Progenitor cell of endocrine pancreas (in vitro differentiated cells): ENCODE results near the gene REL. TPM values are rescaled to one million over a fixed set of nuclear protein-coding genes. Genes with fewer than 3 reads are reported as not detected.
"Not testable (repeated sequence)": the region's sequence is repeated elsewhere in the genome, so short reads cannot be mapped to it uniquely, and the experiment has no call there.

Experiments used
- DNase-seq: peaks from one replicate; pipeline ENCODE4 v3.0.0; 2021; ENCODE audit warnings: low spot score; ENCODE audit not compliant: unreplicated experiment
- H3K27ac Mint-ChIP-seq: 2 replicates; pipeline ENCODE4 v1.8.0; 2021; ENCODE audit warnings: mild to moderate bottlenecking, moderate library complexity, mixed read lengths
- H3K27me3 Mint-ChIP-seq: 2 replicates; pipeline ENCODE4 v1.8.0; 2021; ENCODE audit warnings: mixed read lengths
- H3K36me3 Mint-ChIP-seq: 2 replicates; pipeline ENCODE4 v1.8.0; 2022; ENCODE audit warnings: mixed read lengths; ENCODE audit not compliant: insufficient read depth
- H3K4me1 Mint-ChIP-seq: 2 replicates; pipeline ENCODE4 v1.8.0; 2021; ENCODE audit warnings: low read depth, mixed read lengths
- H3K4me3 Mint-ChIP-seq: 2 replicates; pipeline ENCODE4 v1.8.0; 2021; ENCODE audit warnings: low read depth, mild to moderate bottlenecking, moderate library complexity, mixed read lengths
- H3K9me3 Mint-ChIP-seq: 2 replicates; pipeline ENCODE4 v1.8.0; 2021; ENCODE audit warnings: low read depth, mixed read lengths
- total RNA-seq: library from RNA; stranded (reverse); gene quantifications from 2 replicates; pipeline ENCODE4 v1.2.1, GENCODE V29; 2021
- TF ChIP-seq, protein P1 (sequence below): fragments of 200-600 bp; sonication (generic); IDR thresholded peaks from one replicate; pipeline ENCODE4 v1.5.0; 2021; ENCODE audit warnings: antibody characterized with exemption, mild to moderate bottlenecking; ENCODE audit not compliant: unreplicated experiment

Gene REL
- total RNA-seq, 1 donor from 2014 or later = 11.9 TPM

DNA sequence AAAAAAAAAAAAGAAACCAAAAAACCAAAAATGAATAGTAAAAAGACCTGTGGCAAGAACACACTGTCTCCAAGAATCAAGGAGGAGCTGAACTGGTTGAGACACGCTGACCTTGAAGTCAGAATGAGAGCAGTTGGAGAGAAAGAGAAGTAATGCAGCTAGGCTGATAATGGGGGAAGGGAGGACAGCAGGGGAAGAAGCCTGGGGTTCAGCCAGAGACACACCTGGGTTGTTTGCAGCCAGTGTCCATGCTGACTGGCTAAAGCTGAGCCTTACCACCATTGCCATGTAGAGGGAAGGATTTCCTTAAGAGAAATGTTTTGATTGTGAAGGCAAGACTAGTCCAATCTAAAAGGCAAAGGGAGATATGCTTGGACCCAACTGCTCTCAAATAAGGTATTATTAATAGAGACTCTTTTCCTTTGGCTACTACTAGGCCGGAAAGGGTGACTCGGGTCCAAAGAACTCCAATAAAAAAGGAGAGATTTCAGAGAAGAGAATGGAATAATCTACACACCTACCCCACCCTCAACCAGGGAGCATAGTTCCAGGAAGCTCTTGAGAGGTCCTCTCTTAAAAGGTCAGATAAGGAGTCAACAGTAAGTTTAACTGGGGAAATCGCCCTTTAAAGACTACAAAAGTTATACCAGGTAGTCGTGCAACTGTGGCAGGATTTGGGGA is 25.2 kb upstream of the REL start:
- H3K4me1 Mint-ChIP-seq = no peaks in the 10 kb centered on the region
- H3K27me3 Mint-ChIP-seq = peaks cover 9% of the 10 kb centered on the region
- H3K9me3 Mint-ChIP-seq = no peaks in the 10 kb centered on the region
- H3K36me3 Mint-ChIP-seq = no peaks in the 10 kb centered on the region
- no peak overlapping the region for H3K27ac Mint-ChIP-seq
- TF ChIP-seq, protein P1, sequence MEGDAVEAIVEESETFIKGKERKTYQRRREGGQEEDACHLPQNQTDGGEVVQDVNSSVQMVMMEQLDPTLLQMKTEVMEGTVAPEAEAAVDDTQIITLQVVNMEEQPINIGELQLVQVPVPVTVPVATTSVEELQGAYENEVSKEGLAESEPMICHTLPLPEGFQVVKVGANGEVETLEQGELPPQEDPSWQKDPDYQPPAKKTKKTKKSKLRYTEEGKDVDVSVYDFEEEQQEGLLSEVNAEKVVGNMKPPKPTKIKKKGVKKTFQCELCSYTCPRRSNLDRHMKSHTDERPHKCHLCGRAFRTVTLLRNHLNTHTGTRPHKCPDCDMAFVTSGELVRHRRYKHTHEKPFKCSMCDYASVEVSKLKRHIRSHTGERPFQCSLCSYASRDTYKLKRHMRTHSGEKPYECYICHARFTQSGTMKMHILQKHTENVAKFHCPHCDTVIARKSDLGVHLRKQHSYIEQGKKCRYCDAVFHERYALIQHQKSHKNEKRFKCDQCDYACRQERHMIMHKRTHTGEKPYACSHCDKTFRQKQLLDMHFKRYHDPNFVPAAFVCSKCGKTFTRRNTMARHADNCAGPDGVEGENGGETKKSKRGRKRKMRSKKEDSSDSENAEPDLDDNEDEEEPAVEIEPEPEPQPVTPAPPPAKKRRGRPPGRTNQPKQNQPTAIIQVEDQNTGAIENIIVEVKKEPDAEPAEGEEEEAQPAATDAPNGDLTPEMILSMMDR = no peak
- DNase-seq = no peak
- no peak overlapping the region for H3K4me3 Mint-ChIP-seq

DNA sequence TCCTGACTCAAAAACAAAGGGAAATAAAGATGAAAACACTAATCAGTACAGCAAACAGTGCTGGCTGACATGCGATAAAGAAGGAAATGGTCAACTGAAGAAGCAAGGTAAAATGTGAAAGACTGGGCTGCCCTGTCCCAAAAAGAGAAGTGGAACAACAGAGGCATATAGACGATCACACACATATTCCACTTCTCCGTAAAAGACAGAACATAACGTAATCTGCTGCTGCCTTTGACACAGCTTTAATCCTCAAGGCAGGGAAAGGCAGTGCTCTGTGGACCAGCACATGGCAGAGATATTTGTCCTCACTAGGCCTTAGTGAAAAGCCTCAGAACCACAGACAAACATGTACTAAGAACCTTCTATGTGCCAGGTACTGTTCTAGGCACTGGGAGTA is 24.3 kb upstream of the REL start:
- H3K4me1 Mint-ChIP-seq = no peaks in the 10 kb centered on the region
- no peak overlapping the region for H3K4me3 Mint-ChIP-seq
- TF ChIP-seq, protein P1 = no peak
- no peaks in the 10 kb centered on the region for H3K36me3 Mint-ChIP-seq
- H3K27me3 Mint-ChIP-seq = peaks cover 9% of the 10 kb centered on the region
- no peak for DNase-seq
- H3K9me3 Mint-ChIP-seq = no peaks in the 10 kb centered on the region
- H3K27ac Mint-ChIP-seq = no peak overlapping the region

DNA sequence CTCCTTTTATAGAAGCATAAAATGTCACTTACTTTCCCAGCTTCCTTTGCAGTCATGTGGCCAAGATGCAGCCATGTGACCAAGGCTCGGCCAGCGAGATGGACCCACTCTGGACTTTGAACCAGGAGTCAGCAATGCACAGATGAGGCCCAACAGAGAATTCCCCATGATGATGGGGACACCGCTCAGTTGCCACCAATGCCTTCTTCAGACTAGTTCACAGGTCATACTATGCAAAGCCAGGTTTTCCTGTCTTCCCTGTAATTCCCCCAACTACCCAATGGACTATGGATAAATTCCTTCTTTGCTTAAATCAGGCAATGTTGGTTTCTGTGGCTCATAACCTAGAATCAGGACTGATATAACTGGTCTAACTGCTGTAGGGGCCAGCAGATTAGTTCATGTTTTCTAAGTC is 22.5 kb upstream of the REL start:
- Mint-ChIP-seq H3K36me3 (no peaks in the 10 kb centered on the region), H3K27ac (no peak overlapping the region), H3K4me1 (no peaks in the 10 kb centered on the region), H3K9me3 (no peaks in the 10 kb centered on the region), H3K27me3 (peaks cover 1% of the 10 kb centered on the region), H3K4me3 (no peak overlapping the region)
- TF ChIP-seq, protein P1 = no peak
- no peak for DNase-seq

DNA sequence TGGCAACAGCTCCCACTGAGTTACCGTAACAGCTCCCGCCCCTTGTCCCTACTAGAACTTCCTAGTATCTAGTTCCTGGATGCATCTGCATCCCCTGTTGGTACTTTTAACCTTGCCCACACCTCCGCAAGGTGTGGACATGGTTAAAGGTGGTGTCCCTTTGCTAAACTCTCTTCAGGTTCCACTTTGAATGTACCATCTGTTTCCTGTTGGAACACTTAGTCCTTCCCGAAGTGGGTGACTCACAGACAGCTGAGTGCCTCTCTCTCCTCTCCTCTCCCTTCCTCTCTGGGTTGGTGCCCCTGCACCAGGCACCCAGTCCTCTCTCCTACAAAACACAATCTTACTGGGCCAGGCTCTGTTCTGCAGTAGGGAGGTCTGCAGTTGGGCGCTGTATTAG is 19.6 kb upstream of the REL start:
- no peaks in the 10 kb centered on the region for H3K9me3 Mint-ChIP-seq
- no peak overlapping the region for H3K27ac Mint-ChIP-seq
- H3K36me3 Mint-ChIP-seq = no peaks in the 10 kb centered on the region
- TF ChIP-seq, protein P1 = no peak
- no peaks in the 10 kb centered on the region for H3K4me1 Mint-ChIP-seq
- no peak for DNase-seq
- H3K27me3 Mint-ChIP-seq = no peaks in the 10 kb centered on the region
- H3K4me3 Mint-ChIP-seq = no peak overlapping the region

DNA sequence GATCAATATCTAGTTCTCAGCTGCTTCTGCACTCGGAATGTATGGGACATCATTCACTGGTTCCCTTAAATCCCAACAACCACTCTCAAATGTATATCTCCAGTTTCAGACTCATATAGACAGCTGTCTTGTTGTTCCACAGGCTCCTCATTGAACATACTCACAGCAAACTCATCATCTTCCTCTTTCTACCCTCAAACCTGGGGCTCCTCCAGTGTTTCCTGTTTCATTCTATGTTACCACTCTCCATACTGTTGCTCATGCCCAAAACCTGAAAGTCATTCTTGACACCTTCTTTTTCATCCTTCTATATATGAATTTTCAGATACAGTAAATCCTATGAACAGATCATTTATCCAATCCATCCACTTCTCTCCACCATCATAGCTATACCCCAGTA is 18.7 kb upstream of the REL start:
- no peaks in the 10 kb centered on the region for H3K4me1 Mint-ChIP-seq
- TF ChIP-seq, protein P1 = no peak
- DNase-seq = no peak
- H3K36me3 Mint-ChIP-seq = no peaks in the 10 kb centered on the region
- no peaks in the 10 kb centered on the region for H3K27me3 Mint-ChIP-seq
- H3K9me3 Mint-ChIP-seq = no peaks in the 10 kb centered on the region
- no peak overlapping the region for H3K27ac Mint-ChIP-seq
- H3K4me3 Mint-ChIP-seq = no peak overlapping the region

DNA sequence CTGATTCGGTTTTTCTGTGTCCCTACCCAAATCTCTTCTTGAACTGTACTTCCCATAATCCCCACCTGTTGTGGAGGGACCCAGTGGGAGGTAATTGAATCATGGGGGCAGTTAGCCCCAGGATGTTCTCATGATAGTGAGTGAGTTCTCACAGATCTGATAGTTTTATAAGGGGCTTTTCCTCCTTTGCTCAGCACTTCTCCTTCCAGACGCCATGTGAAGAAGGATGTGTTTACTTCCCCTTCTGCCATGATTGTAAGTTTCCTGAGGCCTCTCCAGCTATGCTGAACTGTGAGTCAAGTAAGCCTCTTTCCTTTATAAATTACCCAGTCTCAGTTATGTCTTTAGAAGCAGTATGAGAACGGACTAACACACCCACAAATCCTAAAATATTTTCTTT is 16.0 kb upstream of the REL start:
- not testable (repeated sequence) for DNase-seq, H3K27me3 Mint-ChIP-seq, H3K9me3 Mint-ChIP-seq, H3K36me3 Mint-ChIP-seq, H3K4me3 Mint-ChIP-seq, H3K27ac Mint-ChIP-seq, H3K4me1 Mint-ChIP-seq
